Hematopoietic multipotent progenitor cell (in vitro differentiated cells): ENCODE measurements around the gene PCSK7. TPM values are rescaled to one million over a fixed set of nuclear protein-coding genes. Genes with fewer than 3 reads are reported as not detected.

Experiments
- DNase-seq, 3 donors: peaks; one replicate each; pipeline ENCODE4 v3.0.0-alpha.2; 2011 to 2015; ENCODE audit warnings: low read depth in 2 of 3, low spot score in 2 of 3
- total RNA-seq: library from RNA; depleted of rRNA; stranded (reverse); fragments of >200 nt; gene quantifications from one replicate; pipeline ENCODE4 v1.2.3, GENCODE V29; 2012

Gene PCSK7
- total RNA-seq, 1 donor: 51.4 TPM

DNA sequence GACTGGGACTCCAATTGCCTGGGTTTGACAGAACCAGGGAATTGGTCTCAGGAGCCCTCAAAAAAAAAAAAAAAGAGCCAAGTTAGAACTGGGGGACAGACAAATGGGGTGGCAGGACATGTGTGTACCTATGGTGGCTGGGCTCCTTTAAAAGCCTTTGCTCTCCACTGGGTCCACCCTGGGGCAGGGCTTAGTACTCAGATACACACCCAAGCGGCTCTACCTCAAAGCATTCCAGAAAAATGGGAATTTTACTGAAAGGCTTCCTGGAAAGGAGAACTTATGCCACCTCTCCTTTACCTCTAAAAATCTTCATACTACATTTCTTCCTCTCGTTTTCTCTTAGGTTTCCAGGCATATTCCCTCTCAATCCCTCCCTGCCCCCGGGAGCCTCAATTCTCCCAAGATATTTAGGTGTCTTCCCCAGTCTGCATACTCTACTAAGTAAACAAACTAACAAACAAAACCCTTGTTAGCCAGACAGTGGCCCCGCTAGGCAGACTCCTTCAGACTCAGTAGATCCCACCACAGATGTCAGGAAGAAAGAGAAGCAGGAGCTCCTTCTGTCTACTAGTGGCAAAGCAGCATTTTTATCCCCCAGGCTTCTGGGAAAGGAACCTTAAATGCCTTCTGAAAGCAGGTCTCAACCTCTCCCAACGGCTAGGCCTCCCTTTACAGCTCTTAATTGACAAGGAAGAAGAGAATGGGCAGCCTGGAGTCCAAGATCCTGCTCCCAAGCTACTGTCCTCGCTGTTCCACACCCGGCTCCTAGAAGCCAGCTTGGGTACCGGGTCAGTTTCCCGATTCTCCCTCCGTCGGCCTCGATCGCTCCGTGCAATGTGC is 653 bp downstream of the PCSK7 start:
- no peak for DNase-seq

GRCh38 chr11:117230286-117230961 is 1.4 kb downstream of the PCSK7 start:
- DNase-seq: no peak

DNA sequence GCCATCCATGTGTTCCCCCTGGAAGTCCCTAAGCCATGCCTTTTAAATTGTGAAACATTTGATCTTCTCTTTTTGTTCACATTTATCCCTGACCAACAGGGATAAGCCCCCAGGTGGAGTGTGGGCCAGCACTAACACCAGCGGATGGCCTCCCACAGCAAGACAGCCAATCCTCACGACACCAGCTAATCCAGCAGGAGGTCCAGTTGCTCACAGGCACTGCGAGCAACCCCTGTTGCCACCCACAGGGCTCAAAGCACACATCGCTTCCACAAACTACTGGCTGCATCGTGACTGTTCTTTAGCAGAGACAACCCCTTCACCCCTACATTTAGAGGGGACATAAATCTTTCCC is 2.0 kb downstream of the PCSK7 start:
- no peak for DNase-seq

DNA sequence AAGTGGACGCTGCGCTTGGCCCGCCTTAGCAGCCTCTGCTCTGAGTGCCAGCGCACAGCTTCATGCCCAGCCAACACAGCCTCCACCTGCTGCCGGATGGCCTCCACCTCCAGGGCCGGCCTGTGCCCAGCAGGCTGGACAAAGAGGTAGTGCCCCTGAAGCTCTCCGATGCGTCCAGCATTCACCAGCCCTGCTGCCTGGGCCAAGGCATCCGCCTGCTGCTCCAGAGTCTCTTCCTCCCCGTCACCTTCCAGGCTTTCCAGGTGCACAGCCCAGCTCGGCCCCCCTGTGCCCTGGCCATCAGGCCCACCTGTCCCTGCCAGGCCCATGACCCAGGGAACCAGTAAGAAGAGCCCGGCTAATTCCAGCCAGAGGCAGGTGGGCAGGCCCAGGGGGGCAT is 2.5 kb downstream of the PCSK7 start:
- DNase-seq: no peak

DNA sequence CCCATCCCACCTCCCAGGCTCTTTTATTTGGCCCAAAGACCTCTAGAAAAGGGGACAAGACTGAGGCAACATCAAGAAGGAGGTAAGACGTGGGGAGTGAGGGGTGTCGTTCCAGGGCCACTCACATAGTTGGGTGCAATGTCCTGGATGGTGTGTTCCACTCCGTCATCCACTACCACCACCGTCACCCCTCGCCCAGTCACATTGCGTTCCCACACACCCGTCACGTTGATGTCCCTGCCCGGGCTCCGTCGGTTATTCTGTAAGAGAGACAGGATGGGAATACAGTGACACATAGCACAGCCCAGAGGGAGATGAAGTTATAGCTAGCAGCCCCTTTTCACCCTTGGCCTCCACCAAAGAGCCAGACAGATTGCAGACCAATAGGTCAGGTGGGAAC is 3.8 kb downstream of the PCSK7 start:
- DNase-seq: no peak

GRCh38 chr11:117226388-117227385 is 5.2 kb downstream of the PCSK7 start:
- peak; percentile 43 to 89 (median 73) for DNase-seq

DNA sequence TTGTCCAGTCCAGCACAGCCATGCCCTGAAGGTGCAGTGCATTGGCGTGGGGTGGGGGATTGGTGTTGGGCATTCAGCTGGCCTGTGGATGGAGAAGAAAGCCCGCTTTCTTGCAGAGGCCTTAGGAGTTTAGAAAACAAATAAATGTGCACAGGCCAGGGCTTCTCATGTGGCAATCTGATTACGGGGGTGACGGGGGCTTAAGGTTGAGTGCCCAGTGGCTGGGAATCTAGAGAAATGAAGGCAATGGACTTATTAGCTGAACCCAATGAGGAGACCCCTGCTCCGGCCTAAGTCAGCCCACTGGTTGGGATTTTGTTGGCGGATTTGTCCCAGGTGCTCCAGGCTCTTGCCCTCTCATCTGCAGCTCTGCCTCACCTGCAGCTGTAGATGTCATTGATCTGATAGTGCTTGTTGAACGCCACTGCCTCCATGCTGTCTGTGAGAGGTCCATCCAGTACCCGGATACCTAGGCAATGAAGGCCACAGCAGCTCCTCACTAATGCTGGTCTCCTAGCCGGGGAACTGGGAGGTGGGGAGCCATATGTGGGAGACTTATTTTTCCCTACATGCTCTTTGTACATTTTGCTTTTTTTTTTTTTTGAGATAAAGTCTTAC is 6.2 kb downstream of the PCSK7 start:
- DNase-seq: no peak

DNA sequence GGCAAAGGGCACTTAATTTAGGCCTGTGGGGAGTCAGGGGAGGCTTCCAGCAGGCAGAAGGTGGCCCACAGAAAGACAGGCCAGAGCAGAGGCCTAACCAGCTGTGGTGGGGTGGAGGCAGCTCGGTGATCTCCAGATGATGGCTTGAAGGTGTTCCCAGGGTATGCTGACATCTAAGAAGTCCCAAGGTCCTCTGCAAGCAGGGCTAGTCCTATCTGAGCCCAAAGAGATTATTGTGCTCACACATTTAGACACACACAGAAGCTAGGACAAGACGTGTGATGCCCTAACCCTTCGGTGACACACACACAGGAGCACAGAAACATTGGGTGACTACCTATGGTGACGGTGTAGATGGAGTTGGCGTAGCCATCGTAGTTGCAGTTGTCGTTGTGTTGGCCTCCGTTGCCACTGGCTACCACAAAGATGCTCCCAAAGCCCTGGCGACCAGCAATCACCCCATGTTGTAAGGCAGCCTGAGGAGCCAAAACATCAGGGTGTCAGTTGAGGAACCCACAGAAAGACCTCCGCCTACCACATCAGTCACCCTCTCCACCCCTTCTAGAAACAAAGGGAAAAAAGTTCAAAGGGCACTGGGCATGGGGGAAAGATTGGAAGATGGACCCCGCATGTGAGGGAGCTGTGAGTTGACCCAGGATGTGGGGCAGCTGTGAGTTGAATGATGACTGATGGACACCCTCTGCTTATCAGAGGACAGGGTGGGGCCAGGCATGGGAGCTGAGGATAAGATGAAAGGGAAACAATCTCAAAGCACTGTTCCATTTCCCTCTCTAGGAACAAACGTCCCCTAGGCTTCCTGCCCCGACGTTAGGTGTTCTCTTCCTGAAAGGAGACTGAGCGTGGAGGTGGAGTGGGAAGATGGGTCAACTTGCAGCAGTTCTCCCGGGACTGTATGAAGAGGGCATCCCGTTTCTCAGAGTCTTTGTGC is 7.9 kb downstream of the PCSK7 start:
- DNase-seq: no peak

- no peak for DNase-seq
Measured at GRCh38 chr11:117222991-117223740, 8.7 kb downstream of the PCSK7 start.

DNA sequence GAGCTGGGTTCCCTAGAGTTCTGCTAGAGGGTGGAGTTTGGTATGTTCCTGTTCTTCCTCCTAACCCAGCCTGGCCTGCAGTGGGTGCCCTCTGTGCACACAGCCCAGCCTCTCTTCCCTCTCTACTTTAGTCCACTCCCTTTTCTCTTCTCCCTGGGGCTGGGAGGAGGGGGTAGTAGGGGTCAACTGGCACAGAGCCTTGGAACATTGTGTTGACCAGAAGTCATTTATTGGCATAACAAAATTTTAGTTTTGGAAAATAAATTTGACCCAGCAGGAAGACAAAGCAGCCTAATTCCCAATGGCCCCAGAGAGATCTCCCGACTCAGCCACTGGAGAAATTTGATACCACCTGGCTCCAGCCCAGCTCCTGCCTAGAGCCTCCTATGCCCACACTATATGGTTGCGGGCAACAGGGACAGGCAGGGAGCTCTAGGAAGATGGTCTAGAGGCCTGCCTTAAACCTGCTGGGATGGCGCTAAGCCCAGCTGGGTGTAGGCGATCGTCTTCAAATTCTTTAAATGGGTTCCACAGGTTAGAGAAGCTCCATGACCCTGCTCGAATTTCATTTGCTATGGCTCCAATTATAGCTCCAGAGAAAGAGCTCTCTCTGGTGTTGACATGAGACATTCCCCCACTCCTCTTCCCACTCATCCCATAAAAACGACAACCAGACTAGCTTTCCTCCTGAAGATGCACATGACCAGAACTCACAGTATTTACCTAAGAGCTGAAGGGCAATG is 9.9 kb downstream of the PCSK7 start:
- no peak for DNase-seq

GRCh38 chr11:117220999-117221774 is 10.7 kb downstream of the PCSK7 start:
- no peak for DNase-seq

DNA sequence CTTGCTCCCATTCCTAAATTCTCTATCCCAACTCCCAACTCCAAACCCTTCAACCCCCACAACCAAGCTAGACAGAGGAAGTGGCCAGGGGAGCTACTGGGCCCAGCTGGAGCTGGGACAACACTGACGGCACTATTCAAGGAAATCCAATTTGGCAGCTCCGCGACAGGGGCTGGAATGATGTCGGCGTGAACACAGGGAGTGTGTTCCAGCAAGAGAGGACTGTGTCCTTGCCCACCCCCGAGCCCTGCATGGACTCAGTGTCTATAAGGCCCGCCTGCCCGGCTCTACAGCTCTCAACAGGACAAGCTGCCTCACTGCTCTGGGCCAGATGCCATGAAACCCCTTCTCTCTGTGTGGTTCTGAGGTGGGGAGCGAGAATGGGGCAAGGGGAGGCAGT is 11.3 kb downstream of the PCSK7 start:
- DNase-seq: no peak

DNA sequence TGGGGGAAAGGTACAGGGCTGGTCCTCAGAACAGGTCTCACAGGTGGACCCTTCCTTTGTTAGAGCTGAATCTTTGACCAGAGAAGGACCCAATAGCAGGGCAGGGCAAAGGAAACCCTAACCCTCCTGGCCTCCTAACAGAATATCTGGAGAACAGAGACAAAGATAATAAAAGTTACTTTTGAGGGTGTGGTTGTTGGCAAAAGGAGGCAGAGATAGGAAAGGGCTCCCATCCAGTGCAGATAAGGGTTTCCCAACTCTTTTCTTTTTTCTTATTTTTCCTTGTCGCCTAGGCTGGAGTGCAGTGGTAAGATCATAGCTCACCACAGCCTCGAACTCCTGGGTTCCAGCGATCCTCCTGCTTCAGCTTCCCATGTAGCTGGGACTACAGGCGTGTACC is 11.9 kb downstream of the PCSK7 start:
- no peak for DNase-seq

DNA sequence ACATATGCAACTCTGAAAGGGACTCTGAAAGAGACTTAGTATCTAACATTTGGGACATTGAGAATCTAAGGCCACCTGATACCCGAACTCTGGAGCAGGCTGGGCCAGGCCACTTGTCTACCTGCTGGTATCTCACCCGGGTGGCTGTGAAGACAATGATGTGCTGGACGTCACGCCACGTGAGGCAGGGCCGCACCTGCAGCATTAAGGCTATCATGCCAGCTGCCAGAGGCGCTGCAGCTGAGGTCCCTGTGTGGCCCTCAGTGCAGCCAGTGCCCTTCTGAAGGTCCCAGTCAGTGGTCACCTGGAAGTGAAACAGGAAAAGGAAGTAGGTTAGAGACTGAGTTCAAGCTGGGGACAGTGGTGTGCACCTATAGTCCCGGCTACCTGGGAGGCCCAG is 12.4 kb downstream of the PCSK7 start:
- DNase-seq: no peak

DNA sequence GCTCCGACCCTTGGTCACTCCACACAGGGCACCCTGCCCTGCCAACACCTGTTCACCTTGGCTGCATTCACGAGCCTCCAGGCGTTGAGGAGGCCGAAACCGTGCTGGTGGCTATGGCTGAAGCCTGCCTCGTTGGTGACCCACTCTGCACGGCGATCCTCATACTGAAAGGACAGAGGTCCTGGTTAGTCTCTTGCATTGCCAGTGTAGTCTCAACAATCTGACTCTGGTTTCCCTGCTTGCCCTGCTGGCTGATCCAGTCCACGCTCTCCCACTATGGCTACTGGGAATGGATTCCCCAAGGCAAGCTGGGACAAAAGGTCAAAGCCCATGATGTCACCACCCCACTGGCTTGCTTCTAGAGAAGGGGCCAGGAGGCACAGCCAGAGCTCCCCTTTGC is 12.9 kb downstream of the PCSK7 start:
- no peak for DNase-seq

GRCh38 chr11:117218133-117218915 is 13.5 kb downstream of the PCSK7 start:
- no peak for DNase-seq
